HEK293 (cell line): Measurements from ENCODE around the gene MYH11.

Source experiments
- CTCF ChIP-seq: fragments of 450-650 bp; formaldehyde crosslinking; IDR thresholded peaks from 2 replicates; pipeline ENCODE4 v1.5.1; 2016; ENCODE audit warnings: missing biosample characterization, missing genetic modification characterization
- ZFP37 ChIP-seq: fragments of 450-650 bp; formaldehyde crosslinking; IDR thresholded peaks from 2 replicates; pipeline ENCODE4 v1.5.1; 2016; ENCODE audit warnings: missing biosample characterization, missing genetic modification characterization
- ZNF140 ChIP-seq: fragments of 450-650 bp; formaldehyde crosslinking; IDR thresholded peaks from 2 replicates; pipeline ENCODE4 v1.5.1; 2016; ENCODE audit warnings: missing biosample characterization, missing genetic modification characterization
- ZNF521 ChIP-seq: fragments of 450-650 bp; formaldehyde crosslinking; IDR thresholded peaks from 2 replicates; pipeline ENCODE4 v1.5.1; 2017; ENCODE audit warnings: missing biosample characterization, mild to moderate bottlenecking, missing genetic modification characterization
- ZNF670 ChIP-seq: fragments of 450-650 bp; formaldehyde crosslinking; IDR thresholded peaks from 2 replicates; pipeline ENCODE4 v1.5.1; 2016; ENCODE audit warnings: missing biosample characterization, missing genetic modification characterization, low read depth

GRCh38 chr16:15843635-15844279 lies 13.1 kb downstream of the MYH11 start:
- TF ChIP-seq ZNF521 (tag by site-specific recombination): no peak
- TF ChIP-seq ZNF140: no peak
- no peak for TF ChIP-seq ZFP37 (tag by site-specific recombination)
- no peak for TF ChIP-seq CTCF (tag by site-specific recombination)
- no peak for TF ChIP-seq ZNF670 (tag by site-specific recombination)
